Measurements from ENCODE around the gene PRICKLE1.
A peak's percentile ranks its signal among the peaks of the same experiment; 100 is the strongest.

PRICKLE1 gene

DNA sequence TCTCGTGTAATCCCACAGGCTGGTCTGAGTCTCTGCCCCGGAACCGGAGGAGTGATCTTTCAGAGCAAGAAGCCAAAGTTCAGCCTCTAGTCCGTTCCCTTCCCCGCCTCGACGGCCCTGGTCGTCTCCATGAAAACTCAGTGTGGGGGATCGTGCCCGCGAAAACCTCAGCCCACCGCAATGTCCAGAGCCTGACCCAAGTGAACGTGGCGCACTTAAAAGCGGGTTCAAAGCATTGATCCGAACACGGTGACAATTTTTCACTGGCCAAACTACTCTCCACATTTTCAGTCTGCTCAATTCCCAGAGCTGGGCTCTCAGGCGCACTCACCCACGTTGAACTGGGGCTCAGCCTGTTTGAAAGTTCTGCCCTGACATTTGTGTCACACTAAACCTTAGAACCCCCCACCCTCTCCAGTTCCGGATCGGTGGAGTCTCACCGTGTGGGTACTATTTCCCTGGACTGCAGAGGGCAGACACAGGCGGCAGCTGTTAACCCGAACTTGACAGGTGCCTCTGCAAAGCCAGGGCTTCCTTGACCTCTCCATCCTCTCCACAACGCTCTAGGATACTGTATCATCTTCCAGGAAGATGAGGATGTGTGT is 886 bp upstream of the PRICKLE1 start:
- DNase-seq (ENCODE audit: insufficient read length, low spot score) (peak; percentile 17), FAIRE-seq (peak; percentile 28)

DNA sequence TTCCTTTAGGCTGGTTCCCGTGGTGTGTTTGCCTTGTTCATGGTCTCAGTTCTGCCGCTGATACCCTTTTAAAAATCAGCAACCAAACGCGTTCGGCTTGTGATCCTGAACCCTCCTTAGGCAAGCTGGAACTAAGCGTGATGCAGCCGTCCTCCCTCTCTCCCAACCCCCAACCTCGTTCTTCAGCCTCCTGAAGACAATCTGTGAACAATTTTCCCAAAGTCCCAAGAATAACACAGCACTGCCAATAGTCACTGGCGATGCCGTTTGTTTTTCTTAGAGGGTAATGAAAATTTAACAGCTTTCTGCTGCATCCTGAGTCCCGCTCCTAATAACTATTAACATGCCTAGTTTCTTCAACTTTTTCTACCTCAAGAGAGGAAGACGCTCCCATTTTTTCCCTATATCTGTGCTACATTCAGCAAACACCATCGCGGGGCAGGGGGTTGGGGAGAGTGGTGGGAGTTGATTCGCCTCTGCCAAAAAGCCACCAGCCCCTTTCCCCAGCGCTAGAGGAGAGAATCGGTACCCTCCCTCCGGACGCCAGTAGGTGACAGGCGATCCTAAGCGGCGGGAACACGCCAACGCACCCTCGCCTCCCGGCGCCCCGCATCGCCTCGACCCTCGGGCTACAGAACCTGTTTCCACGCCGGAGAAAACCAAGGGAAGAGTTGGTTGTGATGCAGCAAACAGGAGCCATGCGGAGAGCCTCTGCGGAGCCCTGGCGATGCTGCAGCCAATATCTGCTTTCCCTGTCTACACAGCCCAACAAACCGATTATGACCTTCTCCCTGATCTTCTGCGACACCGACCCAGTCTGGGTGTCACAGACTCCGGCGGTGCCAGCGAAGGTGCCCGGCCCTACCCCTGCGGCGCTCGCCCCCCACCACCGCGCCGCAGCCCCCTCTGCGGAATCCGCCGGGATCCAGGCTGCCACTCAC is 752 bp downstream of the PRICKLE1 start:
- DNase-seq (ENCODE audit: insufficient read length, low spot score) (no peak), FAIRE-seq (peak; percentile 38)

DNA sequence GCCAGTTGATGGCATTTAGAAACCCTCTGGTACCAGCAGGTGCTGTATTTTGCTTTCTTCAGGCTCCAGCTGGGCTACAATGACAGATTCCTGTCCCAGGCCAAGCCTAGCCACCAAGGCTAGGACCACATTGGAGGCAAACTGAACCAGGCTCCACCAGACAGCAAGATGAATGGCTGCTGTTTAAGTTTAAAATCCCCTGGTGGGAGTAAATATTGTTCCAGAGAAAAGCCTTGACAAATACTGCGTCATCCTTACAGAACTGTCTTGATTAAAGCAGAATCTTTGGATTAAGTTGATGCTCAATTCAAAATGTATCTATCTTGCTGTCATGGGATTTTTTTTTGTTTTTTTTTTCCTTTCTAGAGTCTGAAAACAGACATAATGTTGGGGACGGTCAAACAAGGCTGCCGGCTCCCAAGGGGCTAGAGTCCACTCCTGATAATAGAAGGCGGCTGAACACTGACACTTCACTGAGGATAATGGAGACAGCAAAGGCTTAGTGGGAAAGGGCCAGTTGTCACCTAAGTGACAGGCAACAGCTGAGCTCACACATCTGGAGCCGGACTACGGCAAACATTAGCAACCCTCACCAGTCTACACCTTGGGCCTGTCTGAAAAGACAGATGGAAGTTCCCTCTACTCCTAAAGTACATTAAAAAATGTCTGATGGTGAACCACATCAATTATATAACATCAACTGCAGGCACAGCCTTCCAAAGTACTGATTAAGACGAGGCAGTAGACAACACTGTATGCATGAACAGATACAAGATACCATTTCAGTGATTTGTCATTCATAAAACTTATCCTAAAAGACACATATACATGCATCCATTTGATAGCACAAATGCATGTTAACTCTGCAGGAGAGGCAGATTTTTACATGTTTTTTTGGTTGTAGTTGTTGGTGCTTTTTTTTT is 1.7 kb downstream of the PRICKLE1 start:
- no peak for FAIRE-seq
- DNase-seq (ENCODE audit: insufficient read length, low spot score): no peak

DNA sequence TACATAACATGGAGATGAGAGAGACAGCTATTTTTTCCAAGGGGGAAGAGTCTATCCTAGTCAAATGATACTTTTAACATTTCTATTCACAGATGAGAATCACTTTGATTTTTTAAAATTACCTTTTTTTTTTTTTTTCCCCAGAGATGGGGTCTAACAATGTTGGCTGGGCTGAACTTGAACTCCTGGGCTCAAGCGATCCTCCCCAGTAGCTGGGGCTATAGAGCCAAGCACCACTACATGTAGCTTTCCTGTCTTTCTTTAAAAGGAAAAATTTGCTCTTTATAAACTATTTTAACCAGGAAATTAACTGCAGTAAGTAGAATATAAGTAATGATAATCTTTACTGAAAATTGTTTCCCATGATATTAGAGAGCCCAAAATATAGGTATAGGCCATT is 3.3 kb downstream of the PRICKLE1 start:
- FAIRE-seq (no peak), DNase-seq (ENCODE audit: insufficient read length, low spot score) (no peak)

DNA sequence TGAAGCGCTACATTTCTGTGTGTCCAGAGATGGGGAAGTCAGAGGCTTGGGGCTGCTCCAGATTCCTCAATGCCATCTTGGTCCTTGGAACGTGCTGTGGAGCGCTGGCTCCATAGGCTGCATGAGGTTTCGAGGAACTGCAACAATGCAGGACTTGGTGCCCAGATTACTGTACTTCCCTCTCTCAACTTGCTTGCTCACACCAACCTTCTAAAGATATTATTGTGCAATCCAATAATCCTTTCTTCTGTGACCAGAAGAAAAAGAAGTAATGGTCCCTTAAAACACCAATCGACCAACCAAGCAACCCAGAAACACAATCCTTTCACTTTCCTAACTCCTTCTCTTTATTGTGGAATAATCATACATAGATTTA is 3.7 kb downstream of the PRICKLE1 start:
- DNase-seq (ENCODE audit: insufficient read length, low spot score): no peak
- no peak for FAIRE-seq

DNA sequence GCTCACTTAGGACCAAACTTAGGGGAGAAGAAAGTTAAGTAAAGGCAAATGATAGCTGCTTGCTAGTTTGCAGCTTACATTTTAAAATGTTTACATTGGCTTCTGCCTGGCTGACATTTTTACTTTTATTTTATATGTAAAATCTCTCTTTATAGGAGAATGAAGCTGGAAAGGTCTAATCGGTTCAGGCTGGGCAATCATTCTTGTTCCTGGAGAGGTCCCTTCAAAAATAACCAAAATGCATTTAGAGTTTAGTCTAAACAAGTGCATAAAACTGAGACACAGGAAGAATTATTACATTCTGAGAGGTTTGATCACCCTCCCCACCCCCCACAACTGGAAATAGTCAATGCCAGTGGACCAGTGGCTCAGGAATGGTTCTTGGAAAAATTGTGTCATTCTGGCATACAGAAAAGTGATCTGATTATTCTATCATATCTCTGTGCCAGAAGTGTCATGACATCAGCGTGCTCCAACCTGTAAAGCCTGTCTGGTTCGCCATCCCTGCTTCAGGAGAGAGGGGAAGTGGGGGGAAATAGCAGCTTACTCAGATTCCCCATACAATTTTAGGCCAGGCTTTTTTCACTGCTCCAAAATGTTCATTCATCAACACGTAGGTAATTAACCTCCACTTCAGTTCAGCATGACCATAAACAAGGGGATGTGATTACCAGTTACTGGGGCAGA is 4.2 kb downstream of the PRICKLE1 start:
- DNase-seq (ENCODE audit: insufficient read length, low spot score) (no peak), FAIRE-seq (no peak)

DNA sequence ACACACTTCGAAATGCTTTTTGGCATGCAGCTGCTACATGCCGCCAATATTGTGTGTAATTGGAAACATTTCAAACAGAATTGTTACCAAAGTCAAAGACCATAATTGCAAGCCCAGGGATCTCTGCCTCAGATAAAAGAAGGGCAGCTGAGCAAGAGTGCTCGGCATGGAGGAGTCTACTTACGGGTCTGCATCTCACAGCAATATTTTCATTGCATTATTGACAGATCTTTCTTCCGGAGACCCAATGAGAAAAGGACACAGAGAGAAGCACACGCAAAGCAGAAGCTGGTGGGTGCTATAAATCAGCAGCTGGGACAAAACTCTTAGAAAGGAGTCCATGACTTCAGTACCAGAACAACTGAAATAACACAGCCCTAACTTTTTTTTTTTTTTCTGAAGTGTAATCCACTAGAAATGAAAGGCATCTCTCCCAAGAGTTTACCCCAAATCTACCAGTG is 4.9 kb downstream of the PRICKLE1 start:
- FAIRE-seq (no peak), DNase-seq (ENCODE audit: insufficient read length, low spot score) (no peak)

DNA sequence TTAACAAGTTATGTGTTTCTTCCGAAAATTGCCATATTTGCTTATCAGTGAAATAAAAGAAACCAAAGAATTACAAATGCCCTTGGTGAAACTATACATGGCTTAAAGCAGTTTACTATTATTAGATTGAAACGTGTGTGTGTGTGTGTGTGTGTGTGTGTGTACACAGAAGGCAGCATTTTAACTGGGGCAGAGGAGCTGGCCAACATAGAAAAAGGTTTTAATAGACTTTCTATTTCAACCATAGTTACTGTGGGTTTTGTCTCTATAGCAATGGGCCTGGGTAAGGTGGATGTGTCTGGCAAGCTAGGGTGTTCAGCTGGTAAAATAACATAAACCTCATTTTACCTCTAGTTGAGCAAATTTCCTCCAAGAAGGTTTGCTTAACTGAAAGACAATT is 6.5 kb downstream of the PRICKLE1 start:
- FAIRE-seq (no peak), DNase-seq (ENCODE audit: insufficient read length, low spot score) (no peak)

DNA sequence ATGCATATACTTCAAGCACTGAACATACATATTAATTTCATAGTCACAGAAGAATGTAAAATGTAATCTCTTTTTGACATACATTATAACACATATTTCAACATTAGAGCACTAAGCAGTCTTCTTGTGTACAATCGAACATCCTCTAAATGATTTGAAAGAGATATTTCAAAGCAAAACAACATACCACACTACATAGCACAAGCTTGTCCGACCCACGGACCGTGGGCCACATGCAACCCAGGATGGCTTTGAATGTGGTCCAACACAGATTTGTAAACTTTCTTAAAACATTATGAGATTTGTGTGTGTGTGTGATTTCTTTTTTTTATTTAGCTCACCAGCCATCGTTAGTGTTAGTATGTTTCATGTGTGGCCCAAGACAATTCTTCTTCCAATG is 7.0 kb downstream of the PRICKLE1 start:
- FAIRE-seq: no peak
- no peak for DNase-seq (ENCODE audit: insufficient read length, low spot score)

DNA sequence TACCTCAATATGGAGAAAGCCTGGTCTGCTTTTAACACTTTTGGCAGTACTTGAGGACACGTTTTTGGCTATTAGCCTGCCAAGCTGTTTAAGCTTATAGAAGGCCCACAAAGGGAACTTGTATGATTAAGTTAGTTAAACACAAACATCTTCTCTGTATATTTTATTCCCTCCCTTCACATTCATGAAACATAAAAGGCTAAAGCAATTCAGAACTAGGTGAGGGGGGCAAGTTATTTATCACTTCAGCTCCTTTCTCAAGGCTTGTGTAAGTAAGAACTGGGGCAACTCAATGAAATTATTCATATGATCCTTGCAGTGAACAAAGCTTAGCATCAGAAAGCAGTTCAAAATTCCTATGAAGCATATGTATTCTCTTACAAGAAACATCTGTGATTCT is 7.5 kb downstream of the PRICKLE1 start:
- FAIRE-seq: no peak
- DNase-seq (ENCODE audit: insufficient read length, low spot score): no peak

DNA sequence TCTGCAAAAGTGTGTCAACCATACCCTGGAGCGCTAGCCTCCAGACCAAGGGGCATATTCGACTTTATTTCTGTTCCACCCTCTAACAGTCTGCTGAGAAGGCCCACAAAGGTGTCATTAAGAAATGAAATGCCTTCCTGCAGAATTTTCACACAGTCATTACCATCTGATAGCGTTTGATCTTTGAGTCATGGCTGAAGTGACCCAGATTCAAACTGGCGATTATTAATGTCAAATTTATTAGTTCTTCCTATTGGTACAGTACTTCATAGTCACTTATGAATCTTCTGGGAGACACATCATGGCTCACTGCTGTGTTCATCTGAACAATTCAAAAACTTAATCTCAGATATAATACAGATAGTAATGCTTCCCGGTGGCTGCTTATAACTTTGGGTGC is 13.2 kb downstream of the PRICKLE1 start:
- FAIRE-seq (no peak), DNase-seq (ENCODE audit: insufficient read length, low spot score) (no peak)

DNA sequence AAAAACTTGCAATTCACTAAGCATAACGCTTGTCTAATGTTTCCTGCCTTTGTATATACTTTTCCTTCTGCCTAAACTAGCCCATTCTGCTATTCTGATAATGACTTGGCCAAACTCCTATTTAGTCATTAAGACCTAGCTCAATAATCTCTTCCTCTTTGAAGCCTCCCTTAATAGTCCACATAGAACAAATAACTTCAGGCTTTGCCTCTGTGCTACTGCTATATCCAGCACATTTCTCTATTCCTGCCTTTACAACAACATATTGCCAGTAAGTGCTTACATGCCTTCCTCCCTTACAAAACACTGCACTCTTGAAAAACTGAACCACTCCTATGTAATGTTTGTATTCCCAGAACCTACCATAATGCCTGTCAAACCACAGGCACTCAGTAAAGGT is 13.8 kb downstream of the PRICKLE1 start:
- FAIRE-seq (no peak), DNase-seq (ENCODE audit: insufficient read length, low spot score) (no peak)

DNA sequence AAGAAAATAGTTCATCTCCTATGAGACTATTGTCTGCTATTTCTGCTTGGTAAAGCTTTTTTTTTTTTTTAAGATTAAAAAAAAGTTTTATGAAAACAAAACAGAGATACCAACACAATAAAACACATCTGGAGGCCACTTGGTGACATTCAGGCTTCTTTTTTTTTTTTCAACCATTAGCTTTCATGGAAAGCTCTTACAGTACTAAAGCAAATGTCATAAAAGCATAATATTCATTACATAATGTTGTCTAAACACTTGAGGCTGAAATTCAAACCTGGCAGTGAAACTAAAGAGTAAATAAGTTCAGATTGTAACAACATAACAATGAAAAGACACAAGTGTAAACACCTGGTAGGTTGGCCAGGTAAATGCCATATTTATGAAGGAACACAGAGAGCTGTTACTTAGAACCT is 14.7 kb downstream of the PRICKLE1 start:
- DNase-seq (ENCODE audit: insufficient read length, low spot score) (no peak), FAIRE-seq (no peak)

DNA sequence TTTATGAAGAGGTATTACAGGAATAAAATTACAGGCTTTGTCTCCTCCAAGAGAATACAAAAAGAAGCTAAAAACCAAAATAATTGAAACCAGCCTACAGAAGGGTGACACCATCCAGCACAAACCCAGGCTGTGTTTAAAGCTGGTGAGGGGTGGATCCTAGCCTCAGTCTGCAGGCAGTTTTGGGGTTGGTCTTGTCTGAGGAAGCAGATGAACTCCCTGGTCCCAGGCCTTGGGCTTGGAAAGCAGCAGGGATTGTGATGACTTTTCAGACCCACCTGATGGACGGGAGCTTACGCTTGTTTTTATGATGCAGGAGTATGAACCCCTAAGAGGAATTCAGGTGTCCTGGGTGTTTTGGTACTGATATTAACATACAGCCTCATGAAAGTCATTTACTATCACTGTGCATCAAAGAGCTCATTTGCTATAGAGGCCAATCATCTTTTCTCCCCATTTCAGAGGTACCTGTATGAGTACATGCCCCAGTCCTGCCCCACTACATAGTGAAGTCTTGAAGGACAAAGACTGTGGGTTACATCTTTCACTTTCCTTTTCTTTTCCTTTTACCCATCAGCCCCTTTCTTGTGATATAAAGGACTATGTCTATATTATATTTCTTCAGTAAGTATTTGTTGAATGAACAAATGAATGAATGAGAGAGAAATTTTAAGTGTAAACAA is 18.1 kb downstream of the PRICKLE1 start:
- FAIRE-seq (no peak), DNase-seq (ENCODE audit: insufficient read length, low spot score) (no peak)

DNA sequence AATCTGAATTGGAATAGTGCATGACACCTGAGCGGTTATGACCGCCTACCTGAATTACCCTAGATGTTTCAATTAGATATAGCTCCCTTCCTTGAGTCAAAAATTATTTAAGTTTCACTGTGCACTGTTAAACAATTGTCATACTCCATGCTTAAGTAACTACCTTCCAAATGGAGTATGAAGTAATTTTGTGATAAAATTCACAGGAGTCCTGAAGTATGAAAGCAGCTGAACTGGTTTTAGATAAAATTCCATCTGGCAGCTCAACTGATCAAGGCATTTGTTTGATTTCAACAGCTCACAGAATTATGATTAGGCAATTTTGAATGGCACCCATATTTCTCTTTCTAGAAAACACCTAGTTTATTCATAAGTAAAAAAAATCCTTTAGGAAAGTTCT is 19.5 kb downstream of the PRICKLE1 start:
- FAIRE-seq (no peak), DNase-seq (ENCODE audit: insufficient read length, low spot score) (no peak)

DNA sequence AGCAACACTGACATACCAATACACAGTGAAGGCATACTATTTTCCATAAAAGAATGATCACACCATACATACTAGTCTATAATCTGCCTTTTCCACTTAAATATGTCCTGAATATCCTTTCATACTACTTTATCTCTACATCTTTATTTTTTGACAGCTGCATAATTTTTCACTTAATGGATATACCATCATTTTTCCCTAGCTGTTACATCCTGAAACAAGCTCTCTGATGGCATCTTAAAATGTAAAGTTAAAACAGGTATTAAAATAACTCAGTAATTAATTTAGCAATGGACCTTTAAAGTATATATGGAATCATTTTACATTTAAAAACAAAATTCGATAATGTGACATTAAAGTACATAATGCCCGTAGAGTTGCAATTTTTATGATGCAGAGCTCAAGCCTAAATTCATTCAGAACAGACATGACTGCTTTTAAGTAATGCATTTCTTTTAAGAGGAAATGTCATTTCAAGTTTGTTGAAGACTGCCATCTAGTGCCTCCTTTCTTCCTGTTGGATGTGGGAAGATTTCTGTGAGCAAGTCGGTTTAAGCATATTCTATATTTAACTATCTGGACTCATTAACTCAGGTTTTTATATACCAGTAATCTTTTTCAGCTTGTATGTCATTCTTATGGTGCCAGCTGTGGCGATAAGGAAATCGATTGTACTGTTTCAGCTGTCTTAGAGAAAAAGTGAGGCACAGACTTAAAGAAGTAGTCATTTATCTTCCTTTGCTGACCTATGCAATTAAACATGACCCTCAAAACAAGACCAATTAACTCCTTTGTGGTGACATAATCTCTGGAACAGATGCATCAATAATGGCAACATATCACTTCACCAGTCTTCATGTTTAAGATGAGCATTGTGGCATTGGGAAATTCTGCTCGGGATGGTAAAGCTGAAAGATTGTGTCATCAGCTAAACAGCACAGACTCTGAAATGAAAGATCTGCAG is 20.3 kb downstream of the PRICKLE1 start:
- peak; percentile 44 for DNase-seq (ENCODE audit: insufficient read length, low spot score)
- FAIRE-seq: peak; percentile 28

DNA sequence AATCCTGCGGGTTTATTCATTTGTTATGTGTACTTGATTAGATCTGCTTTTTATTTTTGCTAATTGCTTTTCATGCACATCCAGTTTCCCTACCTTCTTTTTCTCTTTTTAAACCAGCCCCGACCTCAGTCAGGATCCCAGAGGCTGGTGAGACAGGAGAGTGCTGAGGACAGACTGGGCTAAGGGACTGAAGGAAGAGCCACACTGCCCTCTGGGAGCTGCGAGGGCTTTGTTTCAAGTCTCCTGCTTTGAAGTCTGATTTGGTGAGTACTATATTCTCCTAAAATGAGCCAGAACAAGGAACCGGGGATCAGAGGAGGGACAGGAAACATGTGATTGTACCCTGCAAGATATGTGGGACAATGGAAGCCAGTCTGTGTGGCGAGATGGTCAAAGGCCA is 23.9 kb downstream of the PRICKLE1 start:
- no peak for DNase-seq (ENCODE audit: insufficient read length, low spot score)
- FAIRE-seq: no peak

DNA sequence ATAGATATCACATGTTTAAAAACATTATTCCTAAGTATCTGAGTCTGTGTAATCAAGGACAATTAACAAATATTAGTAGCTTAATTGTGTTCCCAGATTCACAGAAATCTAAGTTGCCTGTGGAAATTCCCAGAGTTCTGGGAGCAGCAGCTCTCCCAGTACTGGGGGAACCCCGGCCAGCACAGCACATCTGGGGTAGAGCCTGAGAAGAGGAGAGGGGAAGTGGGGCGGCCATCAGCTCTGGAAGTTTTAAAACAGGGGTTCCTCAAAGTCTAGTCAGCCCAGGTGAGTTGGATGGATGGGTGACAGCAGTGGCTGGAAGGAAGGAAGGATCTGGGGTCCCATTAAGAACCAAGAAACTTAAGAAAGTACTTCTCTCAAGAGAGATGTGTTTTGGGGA is 24.6 kb downstream of the PRICKLE1 start:
- DNase-seq (ENCODE audit: insufficient read length, low spot score) (no peak), FAIRE-seq (no peak)

DNA sequence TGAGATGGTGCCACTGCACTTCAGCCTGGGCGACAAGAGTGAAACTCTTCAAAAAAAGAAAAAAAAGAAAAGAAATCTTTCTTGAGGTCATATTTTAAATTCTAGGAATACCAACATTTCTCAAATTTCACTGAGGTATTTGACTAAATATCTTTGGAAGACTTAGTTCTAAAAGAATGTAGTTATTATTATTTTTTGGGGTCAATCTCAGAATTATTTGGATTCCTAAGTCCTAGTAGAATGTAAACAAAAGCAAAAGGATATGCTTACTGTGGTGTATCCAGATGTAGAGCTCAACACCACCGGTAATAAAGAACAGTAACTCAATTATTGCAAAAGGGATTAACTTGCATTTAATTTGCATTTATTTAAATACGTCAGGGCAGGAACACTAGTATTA is 25.0 kb downstream of the PRICKLE1 start:
- FAIRE-seq (no peak), DNase-seq (ENCODE audit: insufficient read length, low spot score) (peak; percentile 56)

Measured in HTR-8/SVneo (cell line).